H1 (cell line): ENCODE data around the gene ANKRD36. TPM values are rescaled to one million over a fixed set of nuclear protein-coding genes. Genes with fewer than 3 reads are reported as not detected.
"Not testable (repeated sequence)": the region's sequence is repeated elsewhere in the genome, so short reads cannot be mapped to it uniquely, and the experiment has no call there.

ENCODE experiments used
- CTCF ChIA-PET: fragments of 300-600 bp; sonication (Branson Sonifier 250); formaldehyde crosslinking; loops from one replicate; lab custom pipeline; 2021; ENCODE audit not compliant: partially characterized antibody; lab: Charles Lee
- POLR2A ChIA-PET: fragments of 300-600 bp; sonication (Branson Sonifier 250); formaldehyde crosslinking; loops from one replicate; lab custom pipeline; 2021; ENCODE audit warnings: inconsistent platforms; ENCODE audit not compliant: partially characterized antibody; lab: Charles Lee
- DNase-seq, 2 experiments: peaks; one replicate each; pipeline versions ENCODE4 v3.0.0 to v3.0.0-alpha.2; 2010 to 2022; ENCODE audit warnings: low spot score in 2 of 2, low read depth in 1 of 2, mixed read lengths in 1 of 2
- FAIRE-seq: peaks from 2 replicates; lab custom pipeline; 2011; peaks lifted over from hg19 to GRCh38; lab: Jason Lieb, UNC
- H2AFZ ChIP-seq: 2 replicates; pipeline ENCODE4 v1.8.1; 2012; ENCODE audit warnings: low read length, inconsistent platforms
- H2AK5ac ChIP-seq: 2 replicates; pipeline ENCODE4 v1.6.1; 2013; ENCODE audit warnings: low read depth, low read length
- H2BK120ac ChIP-seq: replicated peaks from 2 replicates; pipeline ENCODE3; 2013; ENCODE audit warnings: low read depth, low read length, inconsistent platforms
- H2BK12ac ChIP-seq: 2 replicates; pipeline ENCODE4 v1.6.1; 2013; ENCODE audit warnings: low read depth, low read length
- H2BK15ac ChIP-seq: 2 replicates; pipeline ENCODE4 v1.6.1; 2013; ENCODE audit warnings: low read length
- H2BK20ac ChIP-seq: 2 replicates; pipeline ENCODE4 v1.6.1; 2013; ENCODE audit warnings: low read length
- H2BK5ac ChIP-seq: 2 replicates; pipeline ENCODE4 v1.6.1; 2013; ENCODE audit warnings: low read depth, low read length
- H3K14ac ChIP-seq: 2 replicates; pipeline ENCODE4 v1.6.1; 2013; ENCODE audit warnings: inconsistent platforms; ENCODE audit not compliant: insufficient read length
- H3K18ac ChIP-seq: 2 replicates; pipeline ENCODE4 v1.6.1; 2013; ENCODE audit warnings: low read length; ENCODE audit errors: extremely low read depth
- H3K23ac ChIP-seq: 2 replicates; pipeline ENCODE4 v1.6.1; 2013; ENCODE audit warnings: inconsistent platforms; ENCODE audit not compliant: insufficient read length
- H3K23me2 ChIP-seq: 2 replicates; pipeline ENCODE4 v1.6.1; 2013; ENCODE audit warnings: low read depth, low read length
- H3K27ac ChIP-seq: 2 replicates; pipeline ENCODE4 v1.6.1; 2011; ENCODE audit warnings: low read depth, low read length, inconsistent platforms
- H3K27me3 ChIP-seq, 4 experiments: replicated peaks in 1 of 4; 1 replicate in 1 of 4; 2 replicates in 3 of 4; pipeline versions ENCODE4 v1.6.1 to v1.8.1; 2011 to 2013; ENCODE audit warnings: low read length in 3 of 4, mild to moderate bottlenecking in 3 of 4, inconsistent platforms in 2 of 4, mixed read lengths in 2 of 4, moderate library complexity in 1 of 4; ENCODE audit not compliant: control insufficient read depth in 3 of 4, insufficient read depth in 3 of 4; ENCODE audit errors: extremely low read depth in 1 of 4
- H3K36me3 ChIP-seq, 4 experiments: 2 replicates each; pipeline versions ENCODE4 v1.6.1 to v1.8.1; 2011 to 2013; ENCODE audit warnings: mild to moderate bottlenecking in 4 of 4, low read length in 3 of 4, moderate library complexity in 2 of 4, control low read depth in 1 of 4, inconsistent platforms in 1 of 4; ENCODE audit not compliant: insufficient read depth in 4 of 4, control insufficient read depth in 2 of 4
- H3K4ac ChIP-seq: replicated peaks from 2 replicates; pipeline ENCODE3; 2013; ENCODE audit warnings: low read length, low read depth, mixed read lengths, inconsistent platforms; ENCODE audit not compliant: insufficient read length
- H3K4me1 ChIP-seq, 4 experiments: replicated peaks in 1 of 4; 1 replicate in 1 of 4; 2 replicates in 3 of 4; pipeline versions ENCODE4 v1.6.1 to v1.8.1; 2011 to 2013; ENCODE audit warnings: low read length in 3 of 4, inconsistent platforms in 2 of 4, mixed read lengths in 1 of 4; ENCODE audit not compliant: insufficient read depth in 4 of 4, control insufficient read depth in 3 of 4
- H3K4me2 ChIP-seq, 2 experiments: 2 replicates each; pipeline versions ENCODE4 v1.6.1 to v1.8.1; 2011 to 2013; ENCODE audit warnings: low read depth in 2 of 2, low read length in 2 of 2, control low read depth in 1 of 2, inconsistent platforms in 1 of 2, mild to moderate bottlenecking in 1 of 2; ENCODE audit not compliant: insufficient read depth in 1 of 2
- H3K4me3 ChIP-seq, 4 experiments: fragments of 200-600, 300-600 bp in 1 of 4; sonication (generic), shearing (Covaris generic), sonication (Bioruptor Twin) in 1 of 4; 2 replicates each; pipeline versions ENCODE4 v1.5.1 to v1.8.1; 2011 to 2016; ENCODE audit warnings: low read length in 4 of 4, low read depth in 3 of 4, control low read depth in 2 of 4, inconsistent platforms in 2 of 4, mild to moderate bottlenecking in 2 of 4, mixed read lengths in 1 of 4, moderate library complexity in 1 of 4; ENCODE audit not compliant: insufficient read depth in 2 of 4; ENCODE audit errors: extremely low read depth in 1 of 4
- H3K56ac ChIP-seq: replicated peaks from 2 replicates; pipeline ENCODE3; 2013; ENCODE audit warnings: low read depth, mild to moderate bottlenecking, mixed read lengths, low read length, inconsistent platforms; ENCODE audit not compliant: insufficient read length
- H3K79me1 ChIP-seq: 2 replicates; pipeline ENCODE4 v1.6.1; 2013; ENCODE audit warnings: low read depth, low read length, control low read depth
- H3K79me2 ChIP-seq, 2 experiments: 2 replicates each; pipeline versions ENCODE4 v1.6.1 to v1.8.1; 2012 to 2013; ENCODE audit warnings: low read length in 2 of 2, mild to moderate bottlenecking in 2 of 2, inconsistent platforms in 1 of 2; ENCODE audit not compliant: insufficient read depth in 2 of 2, control insufficient read depth in 1 of 2
- H3K9ac ChIP-seq, 4 experiments: replicated peaks in 1 of 4; 1 replicate in 1 of 4; 2 replicates in 3 of 4; pipeline versions ENCODE4 v1.6.1 to v1.8.1; 2011 to 2013; ENCODE audit warnings: low read depth in 3 of 4, low read length in 3 of 4, control low read depth in 2 of 4, mild to moderate bottlenecking in 2 of 4, moderate library complexity in 2 of 4, inconsistent platforms in 1 of 4; ENCODE audit errors: extremely low read depth in 1 of 4
- H3K9me3 ChIP-seq, 2 experiments: 2 replicates each; pipeline versions ENCODE4 v1.6.1 to v1.8.1; 2012 to 2013; ENCODE audit warnings: mild to moderate bottlenecking in 2 of 2, moderate library complexity in 2 of 2, control low read depth in 1 of 2, inconsistent platforms in 1 of 2, low read depth in 1 of 2, low read length in 1 of 2, mixed read lengths in 1 of 2; ENCODE audit not compliant: insufficient read depth in 2 of 2
- H4K20me1 ChIP-seq, 2 experiments: replicated peaks in 1 of 2; 2 replicates each; pipeline versions ENCODE3 to v1.8.1; 2011 to 2013; ENCODE audit warnings: inconsistent platforms in 2 of 2, low read length in 2 of 2, mild to moderate bottlenecking in 1 of 2; ENCODE audit not compliant: insufficient read depth in 2 of 2, control insufficient read depth in 1 of 2
- H4K5ac ChIP-seq: 2 replicates; pipeline ENCODE4 v1.6.1; 2013; ENCODE audit warnings: low read length, low read depth, mixed read lengths, inconsistent platforms; ENCODE audit not compliant: insufficient read length
- H4K8ac ChIP-seq: 2 replicates; pipeline ENCODE4 v1.8.0; 2013; ENCODE audit warnings: mild to moderate bottlenecking, moderate library complexity, low read length, inconsistent platforms; ENCODE audit not compliant: insufficient read depth; ENCODE audit errors: extremely low read depth
- H4K91ac ChIP-seq: replicated peaks from 2 replicates; pipeline ENCODE3; 2013; ENCODE audit warnings: low read length, mixed read lengths, inconsistent platforms; ENCODE audit not compliant: insufficient read length
- CHD2 ChIP-seq: IDR thresholded peaks from 2 replicates; pipeline ENCODE4 v1.6.1; 2012; ENCODE audit warnings: low read length, improper control_type of control experiment
- E2F6 ChIP-seq: IDR thresholded peaks from 2 replicates; pipeline ENCODE4 v1.6.1; 2012; ENCODE audit warnings: inconsistent platforms
- GTF2F1 ChIP-seq: IDR thresholded peaks from 2 replicates; pipeline ENCODE4 v1.6.1; 2012; ENCODE audit warnings: low read depth, low read length, improper control_type of control experiment, borderline replicate concordance
- KDM1A ChIP-seq: fragments of 200-600, 300-600 bp; sonication (generic); IDR thresholded peaks from 2 replicates; pipeline ENCODE4 v1.7.1; 2016; ENCODE audit warnings: mild to moderate bottlenecking, low read length, borderline replicate concordance
- POLR2A ChIP-seq, 2 experiments: IDR thresholded peaks; 1 replicate in 1 of 2; 2 replicates in 1 of 2; pipeline ENCODE4 v1.6.1; 2011; ENCODE audit warnings: low read depth in 2 of 2, low read length in 2 of 2, mild to moderate bottlenecking in 2 of 2; ENCODE audit errors: control extremely low read depth in 1 of 2
- POLR2AphosphoS5 ChIP-seq: IDR thresholded peaks from 2 replicates; pipeline ENCODE4 v1.6.1; 2011; ENCODE audit warnings: low read depth, low read length
- SAP30 ChIP-seq: fragments of 300-600 bp; sonication (generic); IDR thresholded peaks from 2 replicates; pipeline ENCODE4 v1.7.1; 2012; ENCODE audit warnings: low read length, moderate library complexity, mild to moderate bottlenecking, inconsistent platforms; ENCODE audit not compliant: insufficient read depth, insufficient replicate concordance
- ZNF274 ChIP-seq: IDR thresholded peaks from 2 replicates; pipeline ENCODE4 v1.7.0; 2012; ENCODE audit warnings: low read length, borderline replicate concordance; ENCODE audit errors: extremely low read depth
- WGBS, 2 experiments: shearing (Covaris generic) in 1 of 2; methylation state at CpG; one replicate each; pipeline versions ENCODE4 v1.1.6 to v1.1.7; 2013 to 2015; ENCODE audit warnings: low lambda C conversion rate in 2 of 2, mixed read lengths in 2 of 2, inconsistent platforms in 1 of 2, low coverage in 1 of 2, missing lambda C conversion rate in 1 of 2; ENCODE audit not compliant: insufficient replicate concordance in 2 of 2, insufficient coverage in 1 of 2, insufficient read length in 1 of 2; ENCODE audit errors: extremely low coverage in 1 of 2, missing lambda C conversion rate in 1 of 2; 5-methylcytosine and 5-hydroxymethylcytosine counted together
- polyA plus RNA-seq, 7 experiments: library from polyadenylated mRNA; depleted of rRNA in 3 of 7; stranded (reverse) in 5 of 7; unstranded in 2 of 7; fragments of >200 nt in 5 of 7; fragments of 200-250 nt in 2 of 7; gene quantifications; 1 replicate in 5 of 7; 2 replicates in 1 of 7; 4 replicates in 1 of 7; pipeline versions ENCODE4 v1.2.1 to v1.2.3, GENCODE V29; 2011 to 2013; ENCODE audit warnings: missing spikeins in 2 of 7, mixed read lengths in 2 of 7
- total RNA-seq: library from RNA; stranded (reverse); fragmentation: NEBNext Ultra II Directional; extraction: Animal tissue kit (Norgen Biotek cat#: 25700); gene quantifications from 2 replicates; pipeline ENCODE4 v1.2.1, GENCODE V29; 2021

Gene ANKRD36
- total and polyA plus RNA-seq, 2 of the 8 experiments (the other 6 are each of a cell fraction or from before 2014, with no cell fraction given): 2.7 to 12.3 TPM

- TF ChIP-seq E2F6 (no peak), SAP30 (no peak), CHD2 (no peak), ZNF274 (no peak), POLR2A (IDR thresholded peaks at IDR 0.05; ENCODE audit: control extremely low read depth in 1 of 2, low read depth in 2 of 2, low read length in 2 of 2) (no peak), GTF2F1 (no peak), KDM1A (no peak), POLR2AphosphoS5 (no peak)
Measured at GRCh38 chr2:97267411-97268074, 154.6 kb downstream of the ANKRD36 start (continued).

- H4K5ac ChIP-seq, DNase-seq, H3K4me3 ChIP-seq, H3K27ac ChIP-seq, H2BK15ac ChIP-seq, H2AK5ac ChIP-seq, CTCF ChIA-PET, H2BK120ac ChIP-seq, H3K56ac ChIP-seq, POLR2A ChIA-PET, H2BK12ac ChIP-seq, H4K20me1 ChIP-seq, H3K4me1 ChIP-seq, FAIRE-seq, H2AFZ ChIP-seq, H2BK5ac ChIP-seq, H3K36me3 ChIP-seq, H3K27me3 ChIP-seq, H3K23me2 ChIP-seq, H3K9ac ChIP-seq, H3K4ac ChIP-seq, H3K14ac ChIP-seq, H3K79me1 ChIP-seq, H3K4me2 ChIP-seq, H4K8ac ChIP-seq, H2BK20ac ChIP-seq, H4K91ac ChIP-seq, H3K18ac ChIP-seq, H3K23ac ChIP-seq, H3K79me2 ChIP-seq: not testable (repeated sequence)
- WGBS, 2 experiments: 94% methylated on average over 6 of the region's 6 CpGs; no CpG with 5 or more reads in 1 of the 2 experiments
- H3K9me3 ChIP-seq: peaks cover 5 to 13% of the 10 kb centered on the region in 2 experiments; a peak in 2 of 4 replicates
Measured at GRCh38 chr2:97268075-97268591, 155.2 kb downstream of the ANKRD36 start.
